OCI-LY7 (cell line): Measurements from ENCODE around the gene TPX2. TPM values are rescaled to one million over a fixed set of nuclear protein-coding genes. Genes with fewer than 3 reads are reported as not detected.

Experiments used
- BruUV-seq: library from RNA; stranded (reverse); fragments of 400-500 nt; replicated peaks from 2 replicates; lab custom pipeline; 2021; lab: Mats Ljungman, UMichigan
- CTCF ChIA-PET: fragments of 300-600 bp; sonication (Branson Sonifier 250); formaldehyde crosslinking; loops from one replicate; lab custom pipeline; 2022; ENCODE audit warnings: antibody characterized with exemption; ENCODE audit not compliant: unreplicated experiment; lab: Charles Lee
- POLR2A ChIA-PET: fragments of 300-600 bp; sonication (Branson Sonifier 250); formaldehyde crosslinking; loops from one replicate; lab custom pipeline; 2022; ENCODE audit warnings: antibody characterized with exemption; lab: Charles Lee
- DNase-seq: peaks from one replicate; pipeline ENCODE4 v3.0.0-alpha.2; 2015; ENCODE audit warnings: low spot score
- H2AFZ ChIP-seq: fragments of 200-600 bp; sonication (generic), shearing (Covaris generic); 2 replicates; pipeline ENCODE4 v1.6.1; 2014; ENCODE audit warnings: mild to moderate bottlenecking, antibody characterized with exemption, low read length, moderate library complexity
- H3K27ac ChIP-seq: fragments of 200-600 bp; sonication (generic); 2 replicates; pipeline ENCODE4 v1.5.1; 2014; ENCODE audit warnings: mixed run types, low read depth, mild to moderate bottlenecking, moderate library complexity, low read length, inconsistent platforms; ENCODE audit not compliant: poor library complexity, severe bottlenecking
- H3K36me3 ChIP-seq: fragments of 200-600 bp; sonication (generic); 2 replicates; pipeline ENCODE4 v1.6.1; 2014; ENCODE audit warnings: mild to moderate bottlenecking, antibody characterized with exemption, low read length, moderate library complexity, mixed read lengths; ENCODE audit not compliant: insufficient read depth
- H3K4me1 ChIP-seq: fragments of 200-600 bp; sonication (generic); 2 replicates; pipeline ENCODE4 v1.5.1; 2014; ENCODE audit warnings: mild to moderate bottlenecking, low read length; ENCODE audit not compliant: insufficient read depth, poor library complexity, severe bottlenecking
- H3K4me2 ChIP-seq: fragments of 200-600 bp; sonication (generic); 2 replicates; pipeline ENCODE4 v1.6.1; 2014; ENCODE audit warnings: mild to moderate bottlenecking, low read length
- H3K4me3 ChIP-seq: fragments of 200-600 bp; sonication (generic); 2 replicates; pipeline ENCODE4 v1.5.1; 2014; ENCODE audit warnings: mild to moderate bottlenecking, low read depth, low read length; ENCODE audit not compliant: poor library complexity, severe bottlenecking
- H3K79me2 ChIP-seq: fragments of 200-600 bp; sonication (generic); 2 replicates; pipeline ENCODE4 v1.6.1; 2016; ENCODE audit warnings: low read depth, mild to moderate bottlenecking, low read length, moderate library complexity, mixed read lengths; ENCODE audit not compliant: insufficient read depth
- H3K9me2 ChIP-seq: fragments of 200-600 bp; sonication (generic); 2 replicates; pipeline ENCODE4 v1.6.1; 2016; ENCODE audit warnings: mild to moderate bottlenecking, low read length, mixed read lengths; ENCODE audit not compliant: insufficient read depth
- H3K9me3 ChIP-seq: fragments of 200-600 bp; sonication (generic); 2 replicates; pipeline ENCODE4 v1.6.1; 2014; ENCODE audit warnings: mild to moderate bottlenecking, mixed run types, low read length, mixed read lengths
- H4K20me1 ChIP-seq: fragments of 200-600 bp; sonication (generic); 2 replicates; pipeline ENCODE4 v1.6.1; 2014; ENCODE audit warnings: mild to moderate bottlenecking, antibody characterized with exemption, low read length, moderate library complexity, mixed read lengths; ENCODE audit not compliant: insufficient read depth
- EZH2phosphoT487 ChIP-seq: fragments of 200-600 bp; sonication (generic); IDR thresholded peaks from 2 replicates; pipeline ENCODE4 v1.6.1; 2018; ENCODE audit warnings: low read depth, borderline replicate concordance, mild to moderate bottlenecking, mixed run types, antibody characterized with exemption, low read length, moderate library complexity, mixed read lengths
- intact Hi-C: fragments of 100-400 bp; cut with micrococcal nuclease; formaldehyde crosslinking; loops from one replicate; pipeline ENCODE4 v1.10.0; 2022; ENCODE audit not compliant: unreplicated experiment
- total RNA-seq, 2 experiments: library from RNA; depleted of rRNA in 1 of 2; stranded (reverse); fragments of >200 nt in 1 of 2; shearing (Covaris generic) in 1 of 2; gene quantifications; 2 replicates each; pipeline ENCODE4 v1.2.3, GENCODE V29; 2014 to 2022
- TF ChIP-seq, protein P1 (sequence below): fragments of 200-600 bp; sonication (generic); conservative IDR thresholded peaks from 2 replicates; pipeline ENCODE4 v1.5.1; 2014; ENCODE audit warnings: mild to moderate bottlenecking, antibody characterized with exemption, low read length, moderate library complexity, mixed read lengths

The TPX2 gene
- total RNA-seq, 2 experiments from 2014 or later = 121 to 173 TPM

- H3K9me2 ChIP-seq = no peaks in the 10 kb centered on the region
- H3K4me3 ChIP-seq = peak overlapping the region; percentile 95
- H2AFZ ChIP-seq = peak overlapping the region; percentile 54; the same call in 1 of the 2 replicates
- TF ChIP-seq, protein P1, sequence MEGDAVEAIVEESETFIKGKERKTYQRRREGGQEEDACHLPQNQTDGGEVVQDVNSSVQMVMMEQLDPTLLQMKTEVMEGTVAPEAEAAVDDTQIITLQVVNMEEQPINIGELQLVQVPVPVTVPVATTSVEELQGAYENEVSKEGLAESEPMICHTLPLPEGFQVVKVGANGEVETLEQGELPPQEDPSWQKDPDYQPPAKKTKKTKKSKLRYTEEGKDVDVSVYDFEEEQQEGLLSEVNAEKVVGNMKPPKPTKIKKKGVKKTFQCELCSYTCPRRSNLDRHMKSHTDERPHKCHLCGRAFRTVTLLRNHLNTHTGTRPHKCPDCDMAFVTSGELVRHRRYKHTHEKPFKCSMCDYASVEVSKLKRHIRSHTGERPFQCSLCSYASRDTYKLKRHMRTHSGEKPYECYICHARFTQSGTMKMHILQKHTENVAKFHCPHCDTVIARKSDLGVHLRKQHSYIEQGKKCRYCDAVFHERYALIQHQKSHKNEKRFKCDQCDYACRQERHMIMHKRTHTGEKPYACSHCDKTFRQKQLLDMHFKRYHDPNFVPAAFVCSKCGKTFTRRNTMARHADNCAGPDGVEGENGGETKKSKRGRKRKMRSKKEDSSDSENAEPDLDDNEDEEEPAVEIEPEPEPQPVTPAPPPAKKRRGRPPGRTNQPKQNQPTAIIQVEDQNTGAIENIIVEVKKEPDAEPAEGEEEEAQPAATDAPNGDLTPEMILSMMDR = peak; percentile 19; the same call in 1 of the 2 replicates
- no peak for TF ChIP-seq EZH2phosphoT487
- intact Hi-C loops = loop anchor here (1.0 to 5.0 kb wide), 4 partner anchors 15 to 156 kb away; no protein-coding TSS in a partner anchor
- ChIA-PET POLR2A (interaction anchor here (0.6 to 3.9 kb wide), 14 partner anchors 10 to 91 kb away, joined by 3 to 79 read pairs (median 8); partner anchors contain the start of gene TPX2), CTCF (interaction anchor here (1.0 to 4.0 kb wide), 12 partner anchors 16 to 89 kb away, joined by 3 to 66 read pairs (median 6); partner anchors contain the start of gene TPX2)
- no peaks in the 10 kb centered on the region for H3K9me3 ChIP-seq
- peak overlapping the region; percentile 89 for H3K27ac ChIP-seq
- H3K4me1 ChIP-seq = peaks cover 27% of the 10 kb centered on the region
- peaks cover 38% of the 10 kb centered on the region for H3K36me3 ChIP-seq
- no TSS peak for BruUV-seq
- H3K4me2 ChIP-seq = peak overlapping the region; percentile 94
- DNase-seq = no peak
- H4K20me1 ChIP-seq = peaks cover 11% of the 10 kb centered on the region; the same call in 1 of the 2 replicates
- H3K79me2 ChIP-seq = peaks cover 51% of the 10 kb centered on the region
Measured at GRCh38 chr20:31723069-31723318, 16.1 kb upstream of the TPX2 start.

GRCh38 chr20:31723319-31724078 lies 15.6 kb upstream of the TPX2 start:
- Histone ChIP-seq H3K36me3 (peaks cover 35% of the 10 kb centered on the region), H3K27ac (peak overlapping the region; percentile 89), H4K20me1 (peaks cover 11% of the 10 kb centered on the region; the same call in 1 of the 2 replicates), H3K4me3 (peak overlapping the region; percentile 95), H3K9me3 (no peaks in the 10 kb centered on the region), H3K4me2 (peak overlapping the region; percentile 94), H3K4me1 (peaks cover 21% of the 10 kb centered on the region), H3K9me2 (no peaks in the 10 kb centered on the region), H3K79me2 (peaks cover 46% of the 10 kb centered on the region), H2AFZ (peak overlapping the region; percentile 60)
- no peak for TF ChIP-seq EZH2phosphoT487
- TF ChIP-seq, protein P1 = peak; percentile 93
- BruUV-seq = no TSS peak
- intact Hi-C loops = loop anchor here (1.0 to 5.0 kb wide), 4 partner anchors 15 to 156 kb away; no protein-coding TSS in a partner anchor
- DNase-seq = peak; percentile 99
- CTCF ChIA-PET = interaction anchor here (0.7 to 4.0 kb wide), 15 partner anchors 16 to 155 kb away, joined by 3 to 66 read pairs (median 6); partner anchors contain the start of gene TPX2
- POLR2A ChIA-PET = interaction anchor here (0.6 to 3.9 kb wide), 17 partner anchors 9 to 144 kb away, joined by 3 to 79 read pairs (median 5); no protein-coding TSS in a partner anchor
